Nephron progenitor cell (in vitro differentiated cells): ENCODE data around the gene ULK3.

ENCODE experiments used
- DNase-seq: peaks from one replicate; pipeline ENCODE4 v3.0.0; 2021
- H3K27ac Mint-ChIP-seq: 2 replicates; pipeline ENCODE4 v1.8.0; 2021; ENCODE audit warnings: mild to moderate bottlenecking, moderate library complexity, mixed read lengths
- H3K27me3 Mint-ChIP-seq: 2 replicates; pipeline ENCODE4 v1.8.0; 2021; ENCODE audit warnings: mild to moderate bottlenecking, low read depth, mixed read lengths; ENCODE audit not compliant: poor library complexity
- H3K36me3 Mint-ChIP-seq: 2 replicates; pipeline ENCODE4 v1.8.0; 2021; ENCODE audit warnings: low read depth, mixed read lengths
- H3K4me1 Mint-ChIP-seq: 2 replicates; pipeline ENCODE4 v1.8.0; 2021; ENCODE audit warnings: mixed read lengths
- H3K4me3 Mint-ChIP-seq: 2 replicates; pipeline ENCODE4 v1.8.0; 2021; ENCODE audit warnings: mild to moderate bottlenecking, moderate library complexity, mixed read lengths
- H3K9me3 Mint-ChIP-seq: 2 replicates; pipeline ENCODE4 v1.8.0; 2021; ENCODE audit warnings: mild to moderate bottlenecking, moderate library complexity, mixed read lengths
- TF ChIP-seq, protein P1 (sequence below): fragments of 200-600 bp; sonication (generic); IDR thresholded peaks from 2 replicates; pipeline ENCODE4 v1.5.0; 2021; ENCODE audit warnings: antibody characterized with exemption

Gene ULK3

DNA sequence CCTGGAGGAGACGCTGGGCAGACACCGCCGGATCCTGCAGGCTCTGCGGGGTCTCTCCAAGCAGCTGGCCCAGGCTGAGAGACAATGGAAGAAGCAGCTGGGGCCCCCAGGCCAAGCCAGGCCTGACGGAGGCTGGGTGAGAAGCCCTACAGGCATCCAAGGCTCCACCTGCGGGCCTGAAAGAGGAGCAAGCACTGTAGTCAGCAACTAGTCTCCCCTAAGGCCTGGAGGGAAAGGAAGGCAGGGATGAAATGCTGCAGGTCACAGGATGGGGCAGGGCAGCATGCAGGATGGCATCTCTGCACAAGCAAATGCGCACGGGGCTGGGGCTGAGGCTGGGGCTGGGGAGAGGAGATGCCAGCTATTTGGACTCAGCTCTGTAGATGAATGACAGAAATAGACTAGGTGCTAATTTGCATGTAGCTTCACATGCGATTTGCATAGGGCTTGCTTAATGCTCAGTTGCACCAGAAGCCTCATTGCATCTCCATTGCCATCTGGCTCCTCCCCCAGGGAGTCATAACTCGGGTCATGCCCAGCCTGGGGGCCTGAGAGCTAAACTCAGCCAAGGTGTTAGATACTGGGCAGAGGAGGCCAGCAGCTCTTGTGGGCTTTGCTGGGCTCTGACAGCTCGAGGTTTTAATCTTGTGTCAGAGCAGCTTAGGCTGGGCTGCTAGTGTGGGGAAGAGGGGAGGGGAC is 21.7 kb downstream of the ULK3 start:
- no peaks in the 10 kb centered on the region for H3K9me3 Mint-ChIP-seq
- no peaks in the 10 kb centered on the region for H3K36me3 Mint-ChIP-seq
- H3K27ac Mint-ChIP-seq: no peak overlapping the region
- peaks cover 67% of the 10 kb centered on the region for H3K27me3 Mint-ChIP-seq
- no peak for DNase-seq
- H3K4me1 Mint-ChIP-seq: peaks cover 20% of the 10 kb centered on the region
- H3K4me3 Mint-ChIP-seq: no peak overlapping the region
- TF ChIP-seq, protein P1, sequence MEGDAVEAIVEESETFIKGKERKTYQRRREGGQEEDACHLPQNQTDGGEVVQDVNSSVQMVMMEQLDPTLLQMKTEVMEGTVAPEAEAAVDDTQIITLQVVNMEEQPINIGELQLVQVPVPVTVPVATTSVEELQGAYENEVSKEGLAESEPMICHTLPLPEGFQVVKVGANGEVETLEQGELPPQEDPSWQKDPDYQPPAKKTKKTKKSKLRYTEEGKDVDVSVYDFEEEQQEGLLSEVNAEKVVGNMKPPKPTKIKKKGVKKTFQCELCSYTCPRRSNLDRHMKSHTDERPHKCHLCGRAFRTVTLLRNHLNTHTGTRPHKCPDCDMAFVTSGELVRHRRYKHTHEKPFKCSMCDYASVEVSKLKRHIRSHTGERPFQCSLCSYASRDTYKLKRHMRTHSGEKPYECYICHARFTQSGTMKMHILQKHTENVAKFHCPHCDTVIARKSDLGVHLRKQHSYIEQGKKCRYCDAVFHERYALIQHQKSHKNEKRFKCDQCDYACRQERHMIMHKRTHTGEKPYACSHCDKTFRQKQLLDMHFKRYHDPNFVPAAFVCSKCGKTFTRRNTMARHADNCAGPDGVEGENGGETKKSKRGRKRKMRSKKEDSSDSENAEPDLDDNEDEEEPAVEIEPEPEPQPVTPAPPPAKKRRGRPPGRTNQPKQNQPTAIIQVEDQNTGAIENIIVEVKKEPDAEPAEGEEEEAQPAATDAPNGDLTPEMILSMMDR: no peak

DNA sequence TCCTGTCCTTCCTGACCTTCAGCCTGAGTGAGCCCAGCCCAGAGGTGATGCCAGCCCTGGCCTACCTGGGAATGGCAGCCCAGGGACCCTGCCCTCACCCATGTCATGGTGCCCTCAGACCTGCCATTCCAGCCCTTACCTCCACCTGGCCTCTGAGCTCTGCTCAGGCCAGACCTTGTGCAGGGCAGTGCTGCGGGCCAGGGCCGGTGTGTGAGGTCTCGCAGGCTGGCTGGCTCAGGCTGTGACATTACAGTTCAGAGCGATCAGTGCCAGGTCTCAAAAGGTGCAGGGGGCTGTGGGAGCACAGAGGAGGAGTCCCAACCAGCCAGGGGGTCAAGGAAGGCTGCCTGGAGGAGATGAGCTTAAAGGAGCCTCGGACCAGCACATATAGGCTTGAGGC is 22.9 kb downstream of the ULK3 start:
- TF ChIP-seq, protein P1: no peak
- DNase-seq: no peak

DNA sequence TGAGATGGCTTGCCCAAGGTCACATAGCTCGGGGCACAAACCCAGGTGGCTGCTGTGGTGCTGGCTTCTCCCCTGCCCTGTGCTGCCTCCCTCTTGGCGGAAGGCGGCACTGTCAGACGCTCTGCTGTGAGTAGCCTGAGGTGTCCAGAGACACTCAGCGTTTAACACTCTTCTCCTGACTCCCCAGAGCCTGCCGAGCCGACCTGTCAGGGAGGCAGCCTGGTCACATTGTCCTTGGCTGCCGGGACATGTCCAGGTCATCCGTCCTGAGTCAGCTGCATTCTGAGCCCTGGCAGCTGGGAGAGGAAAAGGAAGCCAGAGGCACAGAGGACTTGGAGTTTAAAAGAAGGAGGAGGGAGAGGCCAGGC is 25.6 kb downstream of the ULK3 start:
- no peak for DNase-seq
- H3K36me3 Mint-ChIP-seq: no peaks in the 10 kb centered on the region
- no peak overlapping the region for H3K4me3 Mint-ChIP-seq
- H3K4me1 Mint-ChIP-seq: peaks cover 20% of the 10 kb centered on the region
- peaks cover 43% of the 10 kb centered on the region for H3K27me3 Mint-ChIP-seq
- no peaks in the 10 kb centered on the region for H3K9me3 Mint-ChIP-seq
- TF ChIP-seq, protein P1: no peak
- H3K27ac Mint-ChIP-seq: no peak overlapping the region

More for the DNA sequence above, 22.9 kb downstream of the ULK3 start:
- Mint-ChIP-seq H3K4me3 (no peak overlapping the region), H3K4me1 (peaks cover 20% of the 10 kb centered on the region), H3K27me3 (peaks cover 63% of the 10 kb centered on the region), H3K9me3 (no peaks in the 10 kb centered on the region), H3K36me3 (no peaks in the 10 kb centered on the region), H3K27ac (no peak overlapping the region)

DNA sequence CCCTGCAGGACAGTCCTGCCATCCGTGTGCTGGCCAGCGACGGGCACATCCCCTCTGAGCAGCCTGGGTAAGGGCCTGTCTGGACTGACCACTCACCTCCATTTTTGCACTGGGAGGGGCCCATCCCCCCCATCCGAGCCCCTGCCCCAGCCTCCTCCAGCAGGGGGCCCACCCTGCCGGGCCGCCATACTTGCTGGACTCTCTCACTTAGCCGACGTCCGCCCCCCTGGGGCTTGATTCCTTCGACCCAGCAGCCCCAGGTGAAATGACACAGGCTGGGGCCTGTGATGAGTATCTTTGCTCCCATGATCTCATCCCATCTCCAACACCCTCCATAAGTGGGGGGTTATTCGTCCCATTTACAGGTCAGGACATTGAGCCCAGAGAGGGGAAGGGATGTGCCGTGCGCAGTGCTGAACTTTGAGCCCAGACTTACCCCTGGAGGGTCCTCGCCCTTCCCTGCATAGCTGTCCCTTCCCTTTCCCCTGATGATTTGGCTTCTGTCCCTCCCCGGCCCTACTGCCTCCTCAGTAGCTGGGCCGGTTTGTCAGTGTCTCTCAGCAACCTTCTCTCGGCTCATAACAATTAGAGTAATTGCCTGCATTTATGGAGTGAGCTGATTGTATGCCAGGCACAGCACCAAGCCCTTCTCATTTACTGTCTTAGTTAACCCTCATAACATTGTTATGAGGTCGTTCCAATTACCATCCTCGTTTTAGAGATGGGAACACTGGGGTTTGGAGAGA is 26.2 kb downstream of the ULK3 start:
- H3K9me3 Mint-ChIP-seq: no peaks in the 10 kb centered on the region
- no peak overlapping the region for H3K4me3 Mint-ChIP-seq
- no peak overlapping the region for H3K27ac Mint-ChIP-seq
- H3K4me1 Mint-ChIP-seq: peaks cover 20% of the 10 kb centered on the region
- no peaks in the 10 kb centered on the region for H3K36me3 Mint-ChIP-seq
- TF ChIP-seq, protein P1: no peak
- H3K27me3 Mint-ChIP-seq: peaks cover 38% of the 10 kb centered on the region
- no peak for DNase-seq

DNA sequence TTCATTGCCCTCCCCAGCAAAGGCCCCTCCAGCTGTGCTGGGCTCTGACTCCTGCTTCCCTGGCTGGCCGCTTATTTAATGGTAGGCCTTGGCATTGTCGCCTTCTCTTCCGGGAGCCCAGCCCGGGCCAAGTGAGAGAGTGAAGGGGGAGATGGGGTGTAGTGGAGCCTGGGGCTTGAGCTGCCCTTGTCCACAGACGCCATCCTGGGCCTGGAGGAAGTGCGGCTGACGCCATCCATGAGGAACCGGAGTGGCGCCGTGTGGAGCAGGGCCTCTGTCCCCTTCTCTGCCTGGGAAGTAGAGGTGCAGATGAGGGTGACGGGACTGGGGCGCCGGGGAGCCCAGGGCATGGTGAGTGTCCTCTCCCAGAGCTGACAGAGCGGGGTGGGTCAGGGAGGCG is 27.0 kb downstream of the ULK3 start:
- DNase-seq: no peak
- H3K9me3 Mint-ChIP-seq: no peaks in the 10 kb centered on the region
- TF ChIP-seq, protein P1: no peak
- no peak overlapping the region for H3K4me3 Mint-ChIP-seq
- no peaks in the 10 kb centered on the region for H3K36me3 Mint-ChIP-seq
- H3K27ac Mint-ChIP-seq: no peak overlapping the region
- peaks cover 16% of the 10 kb centered on the region for H3K4me1 Mint-ChIP-seq
- peaks cover 31% of the 10 kb centered on the region for H3K27me3 Mint-ChIP-seq
